ENCODE results near the gene SUFU.

The SUFU gene

GRCh38 chr10:102596506-102596971 is 92.8 kb downstream of the SUFU start:
- peak; percentile 67 for DNase-seq (ENCODE audit: low spot score)

- no peak for DNase-seq (ENCODE audit: low spot score)
Observed at GRCh38 chr10:102597131-102597991, 93.6 kb downstream of the SUFU start.

- no peak for DNase-seq (ENCODE audit: low spot score)
Observed at GRCh38 chr10:102598243-102598642, 94.5 kb downstream of the SUFU start.

- DNase-seq (ENCODE audit: low spot score), result no peak
Observed at GRCh38 chr10:102599565-102600327, 96.0 kb downstream of the SUFU start.

- no peak for DNase-seq (ENCODE audit: low spot score)
Observed at GRCh38 chr10:102600816-102601215, 97.0 kb downstream of the SUFU start.

- DNase-seq (ENCODE audit: low spot score), result no peak
Observed at GRCh38 chr10:102601639-102602038, 97.9 kb downstream of the SUFU start.

GRCh38 chr10:102602272-102603045 is 98.7 kb downstream of the SUFU start:
- DNase-seq (ENCODE audit: low spot score), result no peak

- no peak for DNase-seq (ENCODE audit: low spot score)
Observed at GRCh38 chr10:102603946-102604345, 100.2 kb downstream of the SUFU start.

- peak; percentile 43 for DNase-seq (ENCODE audit: low spot score)
Observed at GRCh38 chr10:102604439-102604841, 100.7 kb downstream of the SUFU start.

GRCh38 chr10:102605712-102606111 is 101.9 kb downstream of the SUFU start:
- DNase-seq (ENCODE audit: low spot score), result no peak

- no peak for DNase-seq (ENCODE audit: low spot score)
Observed at GRCh38 chr10:102608487-102608886, 104.7 kb downstream of the SUFU start.

GRCh38 chr10:102610441-102610887 is 106.7 kb downstream of the SUFU start:
- no peak for DNase-seq (ENCODE audit: low spot score)

- DNase-seq (ENCODE audit: low spot score), result peak; percentile 39
Observed at GRCh38 chr10:102611514-102612087, 107.8 kb downstream of the SUFU start.

- DNase-seq (ENCODE audit: low spot score), result no peak
Observed at GRCh38 chr10:102612964-102613275, 109.1 kb downstream of the SUFU start.

- no peak for DNase-seq (ENCODE audit: low spot score)
Observed at GRCh38 chr10:102613286-102613685, 109.5 kb downstream of the SUFU start.

GRCh38 chr10:102613785-102614184 is 110.0 kb downstream of the SUFU start:
- no peak for DNase-seq (ENCODE audit: low spot score)

- no peak for DNase-seq (ENCODE audit: low spot score)
Observed at GRCh38 chr10:102614888-102615287, 111.1 kb downstream of the SUFU start.

GRCh38 chr10:102615361-102615760 is 111.6 kb downstream of the SUFU start:
- DNase-seq (ENCODE audit: low spot score), result no peak

- no peak for DNase-seq (ENCODE audit: low spot score)
Observed at GRCh38 chr10:102616066-102616770, 112.4 kb downstream of the SUFU start.

GRCh38 chr10:102617041-102617440 is 113.3 kb downstream of the SUFU start:
- no peak for DNase-seq (ENCODE audit: low spot score)

GRCh38 chr10:102617816-102618215 is 114.0 kb downstream of the SUFU start:
- no peak for DNase-seq (ENCODE audit: low spot score)

Data from RKO (cell line).